MCF 10A (cell line): Measurements from ENCODE around the gene PCDHA10. TPM values are rescaled to one million over a fixed set of nuclear protein-coding genes. Genes with fewer than 3 reads are reported as not detected.
A peak's percentile ranks its signal among the peaks of the same experiment; 100 is the strongest.
"Not testable (repeated sequence)": the region's sequence is repeated elsewhere in the genome, so short reads cannot be mapped to it uniquely, and the experiment has no call there.

Source experiments
- BruUV-seq: library from RNA; stranded (reverse); fragments of 400-500 nt; replicated peaks from 2 replicates; lab custom pipeline; 2021; lab: Mats Ljungman, UMichigan
- CTCF ChIA-PET: fragments of 300-600 bp; sonication (Branson Sonifier 250); formaldehyde crosslinking; extraction: SDS; loops from one replicate; lab custom pipeline; 2021; ENCODE audit warnings: antibody characterized with exemption, inconsistent platforms; lab: Yijun Ruan, JAX
- POLR2A ChIA-PET: fragments of 300-600, 350-650 bp; sonication (Branson Sonifier 250); formaldehyde crosslinking; extraction: SDS; loops from one replicate; lab custom pipeline; 2020; ENCODE audit warnings: antibody characterized with exemption, inconsistent platforms; lab: Yijun Ruan, JAX
- DNase-seq: peaks from one replicate; pipeline ENCODE4 v3.0.0-alpha.2; 2018; ENCODE audit not compliant: unreplicated experiment
- H3K27ac Mint-ChIP-seq: one replicate; pipeline ENCODE4 v1.8.0; 2022; ENCODE audit warnings: mild to moderate bottlenecking, low read depth, mixed read lengths; ENCODE audit not compliant: unreplicated experiment
- H3K27me3 Mint-ChIP-seq: one replicate; pipeline ENCODE4 v1.8.0; 2022; ENCODE audit warnings: mixed read lengths; ENCODE audit not compliant: insufficient read depth, unreplicated experiment
- H3K36me3 Mint-ChIP-seq: one replicate; pipeline ENCODE4 v1.8.0; 2022; ENCODE audit warnings: mild to moderate bottlenecking, moderate library complexity, mixed read lengths; ENCODE audit not compliant: insufficient read depth, unreplicated experiment
- H3K4me1 Mint-ChIP-seq: one replicate; pipeline ENCODE4 v1.8.0; 2022; ENCODE audit warnings: mixed read lengths; ENCODE audit not compliant: insufficient read depth, unreplicated experiment
- H3K4me3 Mint-ChIP-seq: one replicate; pipeline ENCODE4 v1.8.0; 2022; ENCODE audit warnings: mild to moderate bottlenecking, moderate library complexity, mixed read lengths; ENCODE audit not compliant: unreplicated experiment
- H3K9me3 Mint-ChIP-seq: one replicate; pipeline ENCODE4 v1.8.0; 2022; ENCODE audit warnings: mixed read lengths; ENCODE audit not compliant: unreplicated experiment
- intact Hi-C: fragments of 100-400 bp; cut with micrococcal nuclease; formaldehyde crosslinking; loops from 2 replicates; pipeline ENCODE4 v1.14.1; 2022
- total RNA-seq: library from RNA; stranded (reverse); gene quantifications from 2 replicates; pipeline ENCODE4 v1.2.3, GENCODE V29; 2022
- TF ChIP-seq, protein P1 (sequence below): fragments of 200-600 bp; IDR thresholded peaks from one replicate; pipeline ENCODE4 v1.8.0; 2022; ENCODE audit warnings: antibody characterized with exemption, mild to moderate bottlenecking; ENCODE audit not compliant: unreplicated experiment

The PCDHA10 gene
- total RNA-seq, 1 experiment from 2014 or later = 0.16 TPM

- intact Hi-C loops = no loop called here
- ChIA-PET CTCF (interaction anchor here (2.8 kb wide), 1 partner anchor 197 kb away, joined by 8 read pairs; no protein-coding TSS in a partner anchor), POLR2A (no interaction called here)
- H3K27me3 Mint-ChIP-seq = no peaks in the 10 kb centered on the region
- no peak overlapping the region for H3K27ac Mint-ChIP-seq
- peaks cover 13% of the 10 kb centered on the region for H3K9me3 Mint-ChIP-seq
- H3K4me3 Mint-ChIP-seq = no peak overlapping the region
- BruUV-seq = no TSS peak
- no peaks in the 10 kb centered on the region for H3K4me1 Mint-ChIP-seq
- no peaks in the 10 kb centered on the region for H3K36me3 Mint-ChIP-seq
- DNase-seq = no peak
- TF ChIP-seq, protein P1, sequence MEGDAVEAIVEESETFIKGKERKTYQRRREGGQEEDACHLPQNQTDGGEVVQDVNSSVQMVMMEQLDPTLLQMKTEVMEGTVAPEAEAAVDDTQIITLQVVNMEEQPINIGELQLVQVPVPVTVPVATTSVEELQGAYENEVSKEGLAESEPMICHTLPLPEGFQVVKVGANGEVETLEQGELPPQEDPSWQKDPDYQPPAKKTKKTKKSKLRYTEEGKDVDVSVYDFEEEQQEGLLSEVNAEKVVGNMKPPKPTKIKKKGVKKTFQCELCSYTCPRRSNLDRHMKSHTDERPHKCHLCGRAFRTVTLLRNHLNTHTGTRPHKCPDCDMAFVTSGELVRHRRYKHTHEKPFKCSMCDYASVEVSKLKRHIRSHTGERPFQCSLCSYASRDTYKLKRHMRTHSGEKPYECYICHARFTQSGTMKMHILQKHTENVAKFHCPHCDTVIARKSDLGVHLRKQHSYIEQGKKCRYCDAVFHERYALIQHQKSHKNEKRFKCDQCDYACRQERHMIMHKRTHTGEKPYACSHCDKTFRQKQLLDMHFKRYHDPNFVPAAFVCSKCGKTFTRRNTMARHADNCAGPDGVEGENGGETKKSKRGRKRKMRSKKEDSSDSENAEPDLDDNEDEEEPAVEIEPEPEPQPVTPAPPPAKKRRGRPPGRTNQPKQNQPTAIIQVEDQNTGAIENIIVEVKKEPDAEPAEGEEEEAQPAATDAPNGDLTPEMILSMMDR = no peak
Observed at GRCh38 chr5:140842798-140843733, 12.6 kb upstream of the PCDHA10 start.

DNA sequence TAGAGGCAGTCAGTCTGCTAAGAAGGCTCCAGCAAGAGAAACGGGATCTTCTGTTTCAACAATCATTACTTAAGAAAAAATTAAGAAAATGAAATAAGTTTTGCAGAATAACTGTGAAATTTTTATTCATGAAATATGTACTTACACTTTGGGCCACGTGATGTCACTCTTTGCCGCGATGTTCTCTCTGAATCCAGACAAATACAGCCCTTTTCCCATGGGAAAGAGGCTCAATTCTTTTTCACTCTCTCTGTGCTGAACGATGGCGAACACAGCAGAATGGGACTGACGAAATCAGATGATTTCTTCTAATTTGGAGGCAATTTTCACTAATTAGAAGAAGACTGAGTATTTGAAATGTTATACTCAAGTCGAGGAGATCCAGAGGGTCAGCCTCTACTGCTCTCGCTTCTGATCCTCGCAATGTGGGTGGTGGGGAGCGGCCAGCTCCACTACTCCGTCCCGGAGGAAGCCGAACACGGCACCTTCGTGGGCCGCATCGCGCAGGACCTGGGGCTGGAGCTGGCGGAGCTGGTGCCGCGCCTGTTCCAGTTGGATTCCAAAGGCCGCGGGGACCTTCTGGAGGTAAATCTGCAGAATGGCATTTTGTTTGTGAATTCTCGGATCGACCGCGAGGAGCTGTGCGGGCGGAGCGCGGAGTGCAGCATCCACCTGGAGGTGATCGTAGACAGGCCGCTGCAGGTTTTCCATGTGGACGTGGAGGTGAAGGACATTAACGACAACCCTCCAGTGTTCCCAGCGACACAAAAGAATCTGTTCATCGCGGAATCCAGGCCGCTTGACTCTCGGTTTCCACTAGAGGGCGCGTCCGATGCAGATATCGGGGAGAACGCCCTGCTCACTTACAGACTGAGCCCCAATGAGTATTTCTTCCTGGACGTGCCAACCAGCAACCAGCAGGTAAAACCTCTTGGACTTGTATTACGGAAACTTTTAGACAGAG, 7.3 kb upstream of the PCDHA10 start, which contains the start of gene PCDHA9:
Gene PCDHA9, plus strand, starts transcription at position 244 of the 964 bp plus-strand sequence. Its CDS starts 114 bp downstream, at position 358.
- TF ChIP-seq, protein P1 = peak; percentile 24
- H3K9me3 Mint-ChIP-seq, H3K4me3 Mint-ChIP-seq, H3K27ac Mint-ChIP-seq, POLR2A ChIA-PET, BruUV-seq, H3K36me3 Mint-ChIP-seq, H3K4me1 Mint-ChIP-seq, H3K27me3 Mint-ChIP-seq: not testable (repeated sequence)
- peak; percentile 11 for DNase-seq
- intact Hi-C loops = loop anchor here (1.0 kb wide), 1 partner anchor 193 kb away; no protein-coding TSS in a partner anchor
- CTCF ChIA-PET = interaction anchor here (0.5 to 0.6 kb wide), 2 partner anchors 65 to 174 kb away, joined by 3 to 6 read pairs; no protein-coding TSS in a partner anchor

DNA sequence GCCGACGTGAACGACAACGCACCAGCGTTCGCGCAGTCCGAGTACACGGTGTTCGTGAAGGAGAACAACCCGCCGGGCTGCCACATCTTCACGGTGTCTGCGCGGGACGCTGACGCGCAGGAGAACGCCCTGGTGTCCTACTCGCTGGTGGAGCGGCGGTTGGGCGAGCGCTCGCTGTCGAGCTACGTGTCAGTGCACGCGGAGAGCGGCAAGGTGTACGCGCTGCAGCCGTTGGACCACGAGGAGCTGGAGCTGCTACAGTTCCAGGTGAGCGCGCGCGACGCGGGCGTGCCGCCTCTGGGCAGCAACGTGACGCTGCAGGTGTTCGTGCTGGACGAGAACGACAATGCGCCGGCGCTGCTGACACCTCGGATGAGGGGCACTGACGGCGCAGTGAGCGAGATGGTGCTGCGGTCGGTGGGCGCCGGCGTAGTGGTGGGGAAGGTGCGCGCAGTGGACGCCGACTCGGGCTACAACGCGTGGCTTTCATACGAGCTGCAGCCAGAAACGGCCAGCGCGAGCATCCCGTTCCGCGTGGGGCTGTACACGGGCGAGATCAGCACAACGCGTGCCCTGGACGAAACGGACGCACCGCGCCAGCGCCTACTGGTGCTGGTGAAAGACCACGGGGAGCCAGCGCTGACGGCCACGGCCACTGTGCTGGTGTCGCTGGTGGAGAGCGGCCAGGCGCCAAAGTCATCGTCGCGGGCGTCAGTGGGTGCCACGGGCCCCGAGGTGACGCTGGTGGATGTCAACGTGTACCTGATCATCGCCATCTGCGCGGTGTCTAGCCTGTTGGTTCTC, 5.7 kb upstream of the PCDHA10 start:
- H3K27me3 Mint-ChIP-seq, H3K4me3 Mint-ChIP-seq, H3K4me1 Mint-ChIP-seq, H3K36me3 Mint-ChIP-seq, H3K27ac Mint-ChIP-seq, H3K9me3 Mint-ChIP-seq, DNase-seq, intact Hi-C loops, POLR2A ChIA-PET, BruUV-seq: not testable (repeated sequence)
- CTCF ChIA-PET = interaction anchor here (0.6 to 0.7 kb wide), 2 partner anchors 44 to 160 kb away, joined by 3 read pairs; no protein-coding TSS in a partner anchor
